Esophagus squamous epithelium (tissue), 4 donors: ENCODE results near the gene FBXO2.

ENCODE experiments used
- CTCF ChIP-seq, 6 experiments: fragments of 450-650 bp in 4 of 6; fragments of 200-600 bp in 2 of 6; sonication (generic) in 2 of 6; IDR thresholded peaks; one replicate each; pipeline ENCODE4 v1.5.1; 2016 to 2019; ENCODE audit warnings: antibody characterized with exemption in 6 of 6, mild to moderate bottlenecking in 4 of 6, moderate library complexity in 4 of 6
- POLR2A ChIP-seq, 4 donors: fragments of 450-650 bp; IDR thresholded peaks; one replicate each; pipeline ENCODE4 v1.6.1; 2017; ENCODE audit warnings: antibody characterized with exemption in 4 of 4, mild to moderate bottlenecking in 4 of 4, moderate library complexity in 3 of 4

GRCh38 chr1:11622398-11622797 lies 31.8 kb downstream of the FBXO2 start:
- TF ChIP-seq CTCF (IDR thresholded peaks at IDR 0.05) (no peak), POLR2A (IDR thresholded peaks at IDR 0.05) (no peak)
